Left lung (tissue), 10 donors: ENCODE results near the gene DGLUCY. TPM values are rescaled to one million over a fixed set of nuclear protein-coding genes. Genes with fewer than 3 reads are reported as not detected.

ENCODE experiments used
- ATAC-seq: fragments of 200-7000 bp; cut with Tn5 transposase; one replicate; pipeline ENCODE4 v1.9.1; 2020; ENCODE audit warnings: moderate library complexity
- DNase-seq, 4 donors: peaks; one replicate each; pipeline ENCODE4 v3.0.0-alpha.2; 2013 to 2020
- H3K27ac ChIP-seq, 2 donors: fragments of 200-600 bp; sonication (generic) in 1 of 2; one replicate each; pipeline versions ENCODE4 v1.5.0 to v1.8.0; 2020 to 2021
- H3K27me3 ChIP-seq, 2 donors: fragments of 200-600 bp; sonication (generic) in 1 of 2; one replicate each; pipeline versions ENCODE4 v1.5.0 to v1.8.0; 2020 to 2021
- H3K36me3 ChIP-seq, 2 donors: fragments of 200-600 bp; sonication (generic) in 1 of 2; one replicate each; pipeline versions ENCODE4 v1.5.0 to v1.8.0; 2020 to 2021
- H3K4me1 ChIP-seq, 2 donors: fragments of 200-600 bp; one replicate each; pipeline ENCODE4 v1.8.0; 2021
- H3K4me3 ChIP-seq, 2 donors: fragments of 200-600 bp; sonication (generic) in 1 of 2; one replicate each; pipeline versions ENCODE4 v1.5.0 to v1.8.0; 2020 to 2021; ENCODE audit warnings: mild to moderate bottlenecking in 1 of 2
- H3K9me3 ChIP-seq, 2 donors: fragments of 200-600 bp; sonication (generic) in 1 of 2; one replicate each; pipeline versions ENCODE4 v1.5.0 to v1.8.0; 2020 to 2021
- CTCF ChIP-seq, 2 donors: fragments of 200-600 bp; sonication (generic) in 1 of 2; IDR thresholded peaks; one replicate each; pipeline versions ENCODE4 v1.5.0 to v1.8.0; 2021; ENCODE audit warnings: antibody characterized with exemption in 2 of 2
- intact Hi-C, 2 donors: fragments of 100-400 bp; cut with DNase I; formaldehyde crosslinking; loops; one replicate each; pipeline versions ENCODE4 v1.11.2 to v1.14.2; 2022
- polyA plus RNA-seq, 6 donors: library from polyadenylated mRNA; unstranded; fragments of 120-200 nt; gene quantifications; one replicate each; pipeline ENCODE4 v1.2.1, GENCODE V29; 2013; ENCODE audit not compliant: insufficient read length in 6 of 6
- total RNA-seq, 2 donors: library from RNA; stranded (reverse); fragmentation: NEBNext Ultra II Directional; extraction: Animal tissue kit (Norgen Biotek cat#: 25700); gene quantifications; one replicate each; pipeline ENCODE4 v1.2.1, GENCODE V29; 2021
- donor health status: DM: no; HTN: yes; CAD: no.
- donor health status: DM: no; HTN: no; CAD: no.

Gene DGLUCY
- total and polyA plus RNA-seq, 8 donors = 56.7 to 77.0 (median 66.1) TPM

- DNase-seq (no peak), ATAC-seq (no peak)
- Histone ChIP-seq H3K4me3 (no peak overlapping the region), H3K4me1 (peaks cover 0 to 21% of the 10 kb centered on the region in 2 donors), H3K9me3 (no peaks in the 10 kb centered on the region), H3K36me3 (peaks cover 0 to 43% of the 10 kb centered on the region in 2 donors), H3K27ac (no peak overlapping the region), H3K27me3 (no peaks in the 10 kb centered on the region)
- intact Hi-C loops = no loop called here
- TF ChIP-seq CTCF (IDR thresholded peaks at IDR 0.05) = no peak
These were observed 156.7 kb downstream of the DGLUCY start for GRCh38 chr14:91270619-91271018.

GRCh38 chr14:91271639-91272038, 157.8 kb downstream of the DGLUCY start:
- Histone ChIP-seq H3K4me1 (peaks cover 0 to 21% of the 10 kb centered on the region in 2 donors), H3K27me3 (no peaks in the 10 kb centered on the region), H3K9me3 (no peaks in the 10 kb centered on the region), H3K36me3 (peaks cover 0 to 51% of the 10 kb centered on the region in 2 donors), H3K27ac (no peak overlapping the region), H3K4me3 (no peak overlapping the region)
- intact Hi-C loops = no loop called here
- ATAC-seq (no peak), DNase-seq (no peak)
- TF ChIP-seq CTCF (IDR thresholded peaks at IDR 0.05) = no peak

GRCh38 chr14:91272341-91273272, 158.7 kb downstream of the DGLUCY start:
- Histone ChIP-seq H3K4me3 (no peak overlapping the region), H3K9me3 (no peaks in the 10 kb centered on the region), H3K36me3 (peaks cover 0 to 61% of the 10 kb centered on the region in 2 donors), H3K4me1 (peaks cover 0 to 21% of the 10 kb centered on the region in 2 donors), H3K27me3 (no peaks in the 10 kb centered on the region), H3K27ac (no peak overlapping the region)
- DNase-seq (no peak), ATAC-seq (peak; percentile 44)
- intact Hi-C loops = no loop called here
- TF ChIP-seq CTCF (IDR thresholded peaks at IDR 0.05) = no peak

- TF ChIP-seq CTCF (IDR thresholded peaks at IDR 0.05) = no peak
- H3K36me3 ChIP-seq = peaks cover 0 to 68% of the 10 kb centered on the region in 2 donors
- H3K27ac ChIP-seq = peak overlapping the region in 1 of 2 donors; percentile 48
- no peak overlapping the region for H3K4me3 ChIP-seq
- peaks cover 0 to 21% of the 10 kb centered on the region in 2 donors for H3K4me1 ChIP-seq
- no peaks in the 10 kb centered on the region for H3K9me3 ChIP-seq
- ATAC-seq (no peak), DNase-seq (no peak)
- intact Hi-C loops = no loop called here
- no peaks in the 10 kb centered on the region for H3K27me3 ChIP-seq
These were observed 159.5 kb downstream of the DGLUCY start for GRCh38 chr14:91273273-91273884.

GRCh38 chr14:91273885-91274273, 160.0 kb downstream of the DGLUCY start:
- DNase-seq (peak in 1 of 4 donors; percentile 53), ATAC-seq (peak; percentile 76)
- H3K27me3 ChIP-seq = no peaks in the 10 kb centered on the region
- TF ChIP-seq CTCF (IDR thresholded peaks at IDR 0.05) = no peak
- H3K4me1 ChIP-seq = peaks cover 0 to 21% of the 10 kb centered on the region in 2 donors
- no peaks in the 10 kb centered on the region for H3K9me3 ChIP-seq
- H3K27ac ChIP-seq = peak overlapping the region in 1 of 2 donors; percentile 48
- intact Hi-C loops = no loop called here
- no peak overlapping the region for H3K4me3 ChIP-seq
- H3K36me3 ChIP-seq = peaks cover 0 to 72% of the 10 kb centered on the region in 2 donors
